Endothelial cell of hepatic sinusoid (primary cell): ENCODE measurements around the gene NCAN.

Experiments
- in situ Hi-C: cut with HindIII; loops from 2 replicates; pipeline ENCODE4 v1.10.0; 2017; ENCODE audit warnings: low sequenced_read_pairs

Gene NCAN

GRCh38 chr19:19279062-19279612 is 67.4 kb downstream of the NCAN start:
- in situ Hi-C loops, result no loop called here

DNA sequence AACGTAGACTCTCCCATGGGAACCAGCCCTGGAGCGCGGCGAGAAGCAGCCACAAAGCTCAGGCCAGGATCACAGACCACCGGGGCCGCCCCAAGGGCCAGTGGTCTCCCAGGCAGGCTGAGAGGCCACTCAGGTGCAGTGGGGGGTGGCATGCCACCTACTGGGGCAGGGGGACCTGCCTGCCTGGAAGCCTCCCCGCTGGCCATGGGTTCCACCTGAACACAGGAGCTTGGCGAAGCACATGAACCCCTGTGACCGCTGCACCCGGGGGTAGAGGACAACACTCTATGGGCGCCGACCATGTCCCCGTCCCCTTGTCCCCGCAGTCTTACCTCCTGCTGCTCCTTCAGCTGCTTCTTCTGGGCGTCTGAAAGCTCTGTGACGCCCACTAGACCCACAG is 68.1 kb downstream of the NCAN start:
- in situ Hi-C loops, result no loop called here

- in situ Hi-C loops, result no loop called here
These were observed 68.8 kb downstream of the NCAN start for GRCh38 chr19:19280561-19280960.

DNA sequence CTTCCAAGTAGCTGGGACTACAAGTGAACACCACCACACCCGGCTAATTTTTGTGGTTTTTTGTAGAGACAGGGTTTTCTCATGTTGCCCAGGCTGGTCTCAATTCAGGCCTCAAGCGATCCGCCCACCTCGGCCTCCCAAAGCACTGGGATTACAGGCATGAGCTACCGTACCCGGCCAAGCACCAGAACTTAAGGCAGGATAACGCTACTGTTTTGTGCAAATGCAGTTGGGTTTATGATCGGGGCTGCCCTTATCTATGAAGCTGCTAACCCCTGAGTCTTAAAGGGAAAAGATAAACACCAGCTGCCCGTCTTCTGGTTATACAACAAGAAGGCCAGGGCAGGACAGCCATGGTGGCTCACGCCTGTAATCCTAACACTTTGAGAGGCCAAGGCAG is 73.9 kb downstream of the NCAN start:
- in situ Hi-C loops, result no loop called here

DNA sequence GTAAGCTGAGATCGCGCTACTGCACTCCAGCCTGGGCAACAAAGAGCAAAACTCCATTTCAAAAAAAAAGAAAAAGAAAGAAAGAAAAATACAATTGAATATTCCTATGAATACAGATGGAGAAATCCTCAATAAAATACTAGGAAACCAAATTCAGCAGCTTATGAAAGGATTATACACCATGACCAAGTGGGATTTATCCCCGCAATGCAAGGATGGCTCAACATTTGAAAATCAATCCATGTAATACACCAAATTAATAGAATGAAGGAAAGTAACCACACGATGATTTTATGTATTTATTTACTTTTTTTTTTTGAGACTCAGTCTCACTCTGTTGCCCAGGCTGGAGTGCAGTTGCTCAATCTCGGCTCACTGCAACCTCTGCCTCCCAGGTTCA is 80.8 kb downstream of the NCAN start:
- in situ Hi-C loops, result no loop called here

GRCh38 chr19:19294914-19295313 is 83.2 kb downstream of the NCAN start:
- in situ Hi-C loops, result no loop called here

GRCh38 chr19:19296953-19297689 is 85.4 kb downstream of the NCAN start:
- in situ Hi-C loops, result no loop called here

- in situ Hi-C loops, result no loop called here
These were observed 86.0 kb downstream of the NCAN start for GRCh38 chr19:19297759-19298158.

DNA sequence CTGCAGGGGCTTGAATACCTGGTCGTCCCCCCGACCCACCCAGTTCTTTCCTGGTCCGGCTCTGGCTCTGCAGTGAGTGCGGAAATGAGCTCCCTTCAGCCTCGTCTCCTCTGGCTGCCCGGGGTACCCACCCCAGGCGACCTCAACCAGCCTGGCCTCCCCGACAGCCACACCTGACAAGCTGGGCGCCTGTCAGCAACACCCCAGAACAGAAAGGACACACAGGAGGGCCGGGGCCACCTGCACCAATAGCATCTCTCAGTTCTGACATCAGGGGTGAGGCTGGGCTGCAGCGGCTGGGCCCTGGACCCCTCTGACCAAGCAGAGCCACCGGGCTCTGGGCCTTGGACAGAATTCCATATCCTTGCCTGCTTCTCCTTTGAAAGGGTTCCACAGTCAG is 88.9 kb downstream of the NCAN start:
- in situ Hi-C loops, result no loop called here
